ENCODE results near the gene TMOD2.

TMOD2 gene

DNA sequence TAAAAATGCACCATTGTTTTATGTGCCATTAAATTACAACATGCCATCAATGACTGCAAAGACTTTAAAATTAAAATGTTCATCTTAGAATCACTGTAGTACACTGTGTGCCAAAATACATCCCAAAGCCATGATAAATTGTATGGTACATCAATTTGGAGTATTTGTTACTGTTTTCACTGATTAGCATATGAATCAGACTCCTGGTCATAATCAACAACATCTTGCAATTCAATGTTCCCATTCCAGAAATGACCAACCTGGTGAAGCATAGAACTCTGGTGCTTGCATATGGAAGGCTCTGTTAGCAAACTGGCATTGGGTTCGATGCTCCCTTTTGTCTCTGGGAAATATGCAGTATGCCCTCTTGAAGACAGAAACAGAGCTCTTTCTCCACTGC, 36.5 kb upstream of the TMOD2 start:
- DNase-seq, result no peak

DNA sequence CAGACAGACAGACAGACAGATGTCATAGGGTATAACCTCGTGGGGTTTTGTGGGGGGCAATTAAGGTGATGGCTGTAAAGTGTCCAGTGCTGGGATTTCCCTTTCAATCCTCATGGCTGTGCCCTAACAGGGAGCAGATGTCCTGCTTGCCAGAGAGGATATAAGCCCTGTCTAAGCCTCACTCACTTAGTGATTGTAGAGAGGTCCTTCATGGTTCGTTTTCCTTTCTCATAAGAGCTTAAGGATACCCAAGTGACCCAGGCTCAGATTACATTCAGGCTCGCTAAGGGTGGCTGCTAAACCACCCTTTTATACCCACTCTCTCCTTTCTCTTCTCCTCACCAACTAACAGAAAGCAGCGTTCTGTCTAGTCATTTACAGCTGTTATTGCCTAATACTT, 33.2 kb upstream of the TMOD2 start:
- H3K79me2 ChIP-seq (ENCODE audit: low read length), result no peaks in the 10 kb centered on the region
- H3K4me3 ChIP-seq (ENCODE audit: low read length), result no peak overlapping the region
- no peaks in the 10 kb centered on the region for H3K36me3 ChIP-seq (replicated peaks; ENCODE audit: insufficient read depth, low read length)
- H3F3A ChIP-seq (ENCODE audit: insufficient read depth, low read length), result no peaks in the 10 kb centered on the region
- no peaks in the 10 kb centered on the region for H3K4me1 ChIP-seq (ENCODE audit: low read length)
- no peaks in the 10 kb centered on the region for H3K9me2 ChIP-seq (replicated peaks; ENCODE audit: insufficient read depth, low read length)
- no peak overlapping the region for H2AFZ ChIP-seq (ENCODE audit: low read length)
- TF ChIP-seq EZH2 (optimal IDR thresholded peaks at IDR 0.05; ENCODE audit: low read depth, low read length) (no peak), EZH2phosphoT487 (IDR thresholded peaks at IDR 0.05; ENCODE audit: low read length) (no peak)
- TF ChIP-seq, protein P1, sequence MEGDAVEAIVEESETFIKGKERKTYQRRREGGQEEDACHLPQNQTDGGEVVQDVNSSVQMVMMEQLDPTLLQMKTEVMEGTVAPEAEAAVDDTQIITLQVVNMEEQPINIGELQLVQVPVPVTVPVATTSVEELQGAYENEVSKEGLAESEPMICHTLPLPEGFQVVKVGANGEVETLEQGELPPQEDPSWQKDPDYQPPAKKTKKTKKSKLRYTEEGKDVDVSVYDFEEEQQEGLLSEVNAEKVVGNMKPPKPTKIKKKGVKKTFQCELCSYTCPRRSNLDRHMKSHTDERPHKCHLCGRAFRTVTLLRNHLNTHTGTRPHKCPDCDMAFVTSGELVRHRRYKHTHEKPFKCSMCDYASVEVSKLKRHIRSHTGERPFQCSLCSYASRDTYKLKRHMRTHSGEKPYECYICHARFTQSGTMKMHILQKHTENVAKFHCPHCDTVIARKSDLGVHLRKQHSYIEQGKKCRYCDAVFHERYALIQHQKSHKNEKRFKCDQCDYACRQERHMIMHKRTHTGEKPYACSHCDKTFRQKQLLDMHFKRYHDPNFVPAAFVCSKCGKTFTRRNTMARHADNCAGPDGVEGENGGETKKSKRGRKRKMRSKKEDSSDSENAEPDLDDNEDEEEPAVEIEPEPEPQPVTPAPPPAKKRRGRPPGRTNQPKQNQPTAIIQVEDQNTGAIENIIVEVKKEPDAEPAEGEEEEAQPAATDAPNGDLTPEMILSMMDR (IDR thresholded peaks at IDR 0.05; ENCODE audit: low read length), result no peak
- H4K20me1 ChIP-seq (ENCODE audit: insufficient read depth, low read length), result no peaks in the 10 kb centered on the region
- DNase-seq, result no peak
- no peak overlapping the region for H3K4me2 ChIP-seq (ENCODE audit: low read depth, low read length)
- H3K27me3 ChIP-seq (replicated peaks; ENCODE audit: insufficient read depth, low read length), result no peaks in the 10 kb centered on the region
- H3K9ac ChIP-seq (ENCODE audit: low read length), result no peak overlapping the region
- H3K9me3 ChIP-seq (replicated peaks; ENCODE audit: insufficient read depth, low read length), result no peaks in the 10 kb centered on the region
- no peak overlapping the region for H3K27ac ChIP-seq (ENCODE audit: low read length)

More for the DNA sequence above, 36.5 kb upstream of the TMOD2 start:
- Histone ChIP-seq H3K27me3 (replicated peaks; ENCODE audit: insufficient read depth, low read length) (no peaks in the 10 kb centered on the region), H3K27ac (ENCODE audit: low read length) (no peak overlapping the region), H3K9me3 (replicated peaks; ENCODE audit: insufficient read depth, low read length) (no peaks in the 10 kb centered on the region), H3K4me2 (ENCODE audit: low read depth, low read length) (no peak overlapping the region), H3K79me2 (ENCODE audit: low read length) (no peaks in the 10 kb centered on the region), H4K20me1 (ENCODE audit: insufficient read depth, low read length) (no peaks in the 10 kb centered on the region), H3K36me3 (replicated peaks; ENCODE audit: insufficient read depth, low read length) (no peaks in the 10 kb centered on the region), H3F3A (ENCODE audit: insufficient read depth, low read length) (no peaks in the 10 kb centered on the region), H2AFZ (ENCODE audit: low read length) (no peak overlapping the region), H3K4me3 (ENCODE audit: low read length) (no peak overlapping the region), H3K4me1 (ENCODE audit: low read length) (no peaks in the 10 kb centered on the region), H3K9ac (ENCODE audit: low read length) (no peak overlapping the region), H3K9me2 (replicated peaks; ENCODE audit: insufficient read depth, low read length) (no peaks in the 10 kb centered on the region)
- TF ChIP-seq EZH2 (optimal IDR thresholded peaks at IDR 0.05; ENCODE audit: low read depth, low read length) (no peak), EZH2phosphoT487 (IDR thresholded peaks at IDR 0.05; ENCODE audit: low read length) (no peak)
- TF ChIP-seq, protein P1 (IDR thresholded peaks at IDR 0.05; ENCODE audit: low read length), result no peak

DNA sequence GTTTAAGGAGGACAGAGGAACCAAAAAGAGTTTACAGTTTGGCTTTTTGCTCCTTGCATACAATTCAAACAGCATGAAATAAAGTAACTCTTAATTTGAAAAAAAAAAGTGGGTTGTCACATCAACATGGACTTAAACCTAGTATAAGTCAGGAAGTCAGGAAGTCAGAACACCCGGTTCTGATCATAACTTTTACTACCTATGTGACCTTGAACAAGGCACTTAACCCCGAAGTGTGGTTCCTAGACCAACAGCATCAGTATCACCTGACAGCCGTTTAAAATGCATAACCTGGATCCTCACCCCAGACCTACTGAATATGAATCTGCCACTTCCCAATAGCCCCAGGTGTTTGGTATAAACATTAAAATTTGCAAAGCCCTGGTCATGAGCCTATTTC, 32.7 kb upstream of the TMOD2 start:
- H3K9me3 ChIP-seq (replicated peaks; ENCODE audit: insufficient read depth, low read length), result no peaks in the 10 kb centered on the region
- no peak for TF ChIP-seq EZH2 (optimal IDR thresholded peaks at IDR 0.05; ENCODE audit: low read depth, low read length)
- TF ChIP-seq, protein P1 (IDR thresholded peaks at IDR 0.05; ENCODE audit: low read length), result no peak
- no peak for TF ChIP-seq EZH2phosphoT487 (IDR thresholded peaks at IDR 0.05; ENCODE audit: low read length)
- H3K4me3 ChIP-seq (ENCODE audit: low read length), result no peak overlapping the region
- H3K4me1 ChIP-seq (ENCODE audit: low read length), result no peaks in the 10 kb centered on the region
- H3F3A ChIP-seq (ENCODE audit: insufficient read depth, low read length), result no peaks in the 10 kb centered on the region
- no peaks in the 10 kb centered on the region for H3K79me2 ChIP-seq (ENCODE audit: low read length)
- H3K9ac ChIP-seq (ENCODE audit: low read length), result no peak overlapping the region
- H3K27ac ChIP-seq (ENCODE audit: low read length), result no peak overlapping the region
- DNase-seq, result no peak
- H3K4me2 ChIP-seq (ENCODE audit: low read depth, low read length), result no peak overlapping the region
- no peak overlapping the region for H2AFZ ChIP-seq (ENCODE audit: low read length)
- H3K27me3 ChIP-seq (replicated peaks; ENCODE audit: insufficient read depth, low read length), result no peaks in the 10 kb centered on the region
- H3K9me2 ChIP-seq (replicated peaks; ENCODE audit: insufficient read depth, low read length), result no peaks in the 10 kb centered on the region
- no peaks in the 10 kb centered on the region for H3K36me3 ChIP-seq (replicated peaks; ENCODE audit: insufficient read depth, low read length)
- H4K20me1 ChIP-seq (ENCODE audit: insufficient read depth, low read length), result no peaks in the 10 kb centered on the region

Measured in MM.1S (cell line).